Heart right ventricle (tissue), 16 donors: ENCODE data around the gene FHOD3. TPM values are rescaled to one million over a fixed set of nuclear protein-coding genes. Genes with fewer than 3 reads are reported as not detected.
A peak's percentile ranks its signal among the peaks of the same experiment; 100 is the strongest.

Experiments
- ATAC-seq, 8 donors: fragments of 200-7000 bp; cut with Tn5 transposase; one replicate each; pipeline ENCODE4 v1.9.1; 2020; ENCODE audit warnings: mild to moderate bottlenecking in 8 of 8, moderate library complexity in 8 of 8, moderate number of reproducible peaks in 1 of 8
- DNase-seq, 2 donors: peaks; one replicate each; pipeline ENCODE4 v3.0.0-alpha.2; 2020
- H3K27ac ChIP-seq, 10 donors: fragments of 200-600 bp; sonication (generic) in 2 of 10; one replicate each; pipeline versions ENCODE4 v1.5.0 to v1.8.0; 2020 to 2022; ENCODE audit warnings: mild to moderate bottlenecking in 3 of 10
- H3K27me3 ChIP-seq, 7 donors: fragments of 200-600 bp; one replicate each; pipeline ENCODE4 v1.8.0; 2021 to 2022; ENCODE audit warnings: mild to moderate bottlenecking in 2 of 7
- H3K36me3 ChIP-seq, 9 donors: fragments of 200-600 bp; sonication (generic) in 1 of 9; one replicate each; pipeline versions ENCODE4 v1.5.0 to v1.8.0; 2020 to 2022; ENCODE audit warnings: mild to moderate bottlenecking in 2 of 9
- H3K4me1 ChIP-seq, 9 donors: fragments of 200-600 bp; sonication (generic) in 1 of 9; one replicate each; pipeline versions ENCODE4 v1.5.0 to v1.8.0; 2020 to 2022; ENCODE audit warnings: mild to moderate bottlenecking in 4 of 9
- H3K4me3 ChIP-seq, 10 donors: fragments of 200-600 bp; sonication (generic) in 2 of 10; one replicate each; pipeline versions ENCODE4 v1.5.0 to v1.8.0; 2020 to 2022; ENCODE audit warnings: mild to moderate bottlenecking in 7 of 10, moderate library complexity in 2 of 10
- H3K9me3 ChIP-seq, 11 donors: fragments of 200-600 bp in 10 of 11; sonication (generic) in 2 of 11; one replicate each; pipeline versions ENCODE4 v1.5.0 to v1.8.0; 2013 to 2022; ENCODE audit warnings: mild to moderate bottlenecking in 2 of 11, control low read depth in 1 of 11, moderate library complexity in 1 of 11
- CTCF ChIP-seq, 9 donors: fragments of 200-600 bp; sonication (generic) in 2 of 9; IDR thresholded peaks; one replicate each; pipeline versions ENCODE4 v1.5.0 to v1.8.0; 2021 to 2022; ENCODE audit warnings: antibody characterized with exemption in 9 of 9, mild to moderate bottlenecking in 5 of 9, moderate library complexity in 1 of 9
- WGBS, 2 donors: extraction: QIAGEN DNeasy Blood & Tissue Kit; methylation state at CpG; one replicate each; pipeline ENCODE4 v1.1.7; 2013; ENCODE audit warnings: inconsistent platforms in 1 of 2; 5-methylcytosine and 5-hydroxymethylcytosine counted together
- intact Hi-C, 10 donors: fragments of 100-400 bp; cut with DNase I; formaldehyde crosslinking; loops; one replicate each; pipeline versions ENCODE4 v1.11.1 to v1.14.2; 2022
- polyA plus RNA-seq, 2 donors: library from polyadenylated mRNA; stranded (reverse); fragments of 200-250 nt; gene quantifications; one replicate each; pipeline ENCODE4 v1.2.3, GENCODE V29; 2013
- total RNA-seq, 10 donors: library from RNA; stranded (reverse); fragmentation: NEBNext Ultra II Directional in 3 of 10; extraction: Animal tissue kit (Norgen Biotek cat#: 25700) in 3 of 10; gene quantifications; one replicate each; pipeline versions ENCODE4 v1.2.1 to v1.2.4, GENCODE V29; 2021 to 2023
- donor health status: Arrhythmogenic right ventricular cardiomyopathy.
- donor health status: ischemic (EF 13 %, LVEDD 7.1; RV severe dilation, severe dysfunction).
- donor health status: healthy with polysubstance abuse.
- donor health status: DM: no; HTN: yes; CAD: no.
- donor health status: DM: no; HTN: no; CAD: no.
- donor health status: ischemic (EF 25% LVEDD 6.9; RV normal size, moderate dysfunction).
- donor health status: ischemic (EF 25% LVEDD 5.7; RV mildly dilated, moderate dysfunction).
- donor health status: healthy.
- donor health status: DM: yes; HTN: yes; CAD: no.
- donor health status: Ischemic cardiomyopathy.
- donor health status: ischemic (EF 35%, LVEDD 5.7; RV mildly dilated, moderate dysfunction).
- donor health status: nonischemic (EF 11% LVEDD 7.7; RV severe dilation, severe dysfunction).
- donor health status: DM: yes; HTN: yes; CAD: no.
- donor health status: PGD.
- donor health status: ischemic (EF 29% LVEDD 5.4; RV normal size, mild dysfunction).
- donor health status: nonischemic (EF 23%, LVEDD 6.1; RV moderate dilation, normal function).

The FHOD3 gene
- total and polyA plus RNA-seq, 12 donors = 81.8 to 484 (median 356) TPM

DNA sequence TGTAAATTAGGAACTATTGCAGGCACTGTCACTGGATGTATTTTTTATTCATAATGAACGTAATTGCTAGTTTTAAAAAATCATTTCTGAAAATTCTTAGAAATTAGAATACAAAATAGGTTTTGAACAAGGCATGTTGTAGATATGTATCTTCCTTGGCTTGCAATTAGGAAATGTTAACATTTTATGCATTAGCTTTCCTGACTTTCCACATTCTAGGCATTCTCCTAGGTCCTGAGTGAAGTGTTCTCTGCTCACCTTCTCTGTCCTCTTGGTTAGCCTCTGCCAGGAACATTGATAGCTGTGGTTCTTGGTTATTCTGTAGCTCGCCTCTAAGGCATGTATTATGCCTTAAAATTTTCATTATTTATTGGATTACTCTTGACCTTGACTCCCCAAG is 130.3 kb downstream of the FHOD3 start:
- no peak for DNase-seq
- Histone ChIP-seq H3K27ac (peak overlapping the region in 3 of 10 donors; percentile 61 to 75 (median 69)), H3K36me3 (no peaks in the 10 kb centered on the region), H3K4me1 (peaks cover 0 to 63% (median 12%) of the 10 kb centered on the region in 9 donors), H3K4me3 (no peak overlapping the region), H3K9me3 (no peaks in the 10 kb centered on the region), H3K27me3 (no peaks in the 10 kb centered on the region)
- no peak for TF ChIP-seq CTCF (IDR thresholded peaks at IDR 0.05)
- no peak for ATAC-seq
- 68 to 88% methylated on average over 2 of the region's 2 CpGs for WGBS, 2 donors
- intact Hi-C loops = no loop called here

DNA sequence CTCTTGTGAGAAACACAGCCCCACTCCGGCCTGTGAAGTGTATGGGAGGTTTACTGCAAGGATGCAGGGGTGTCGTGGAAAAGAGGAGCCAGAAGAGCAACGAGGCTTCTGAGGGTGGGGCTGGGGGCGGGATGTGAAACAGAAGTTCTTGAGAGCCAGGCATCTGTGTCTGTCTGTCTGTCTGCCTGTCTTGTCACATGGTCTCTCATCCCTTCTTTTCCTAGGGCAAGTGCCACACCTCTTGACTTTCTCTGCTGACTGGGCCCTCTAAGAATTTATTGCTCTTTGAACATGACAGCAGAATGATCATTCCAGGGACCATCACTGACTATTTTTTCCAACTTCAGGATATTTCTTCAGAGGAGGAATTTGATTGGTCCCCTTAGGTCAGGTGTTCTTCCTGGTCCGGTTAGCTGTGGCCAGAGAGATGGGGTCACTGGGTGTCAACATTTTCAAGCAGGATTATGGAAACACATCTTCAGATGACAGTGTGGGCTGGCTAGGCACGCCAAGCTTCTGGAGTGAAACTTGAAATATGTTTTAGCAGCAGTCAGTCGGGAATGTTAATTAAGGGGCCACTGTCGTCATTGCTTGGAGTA is 131.0 kb downstream of the FHOD3 start:
- Histone ChIP-seq H3K4me1 (peaks cover 0 to 58% (median 12%) of the 10 kb centered on the region in 9 donors), H3K9me3 (no peaks in the 10 kb centered on the region), H3K4me3 (no peak overlapping the region), H3K27ac (peak overlapping the region in 5 of 10 donors; percentile 28 to 75 (median 61)), H3K36me3 (no peaks in the 10 kb centered on the region), H3K27me3 (no peaks in the 10 kb centered on the region)
- 52 to 58% methylated on average over 8 of the region's 8 CpGs for WGBS, 2 donors
- ATAC-seq (peak in 4 of 8 donors; percentile 14 to 45 (median 35)), DNase-seq (no peak)
- intact Hi-C loops = no loop called here
- TF ChIP-seq CTCF (IDR thresholded peaks at IDR 0.05) = no peak

DNA sequence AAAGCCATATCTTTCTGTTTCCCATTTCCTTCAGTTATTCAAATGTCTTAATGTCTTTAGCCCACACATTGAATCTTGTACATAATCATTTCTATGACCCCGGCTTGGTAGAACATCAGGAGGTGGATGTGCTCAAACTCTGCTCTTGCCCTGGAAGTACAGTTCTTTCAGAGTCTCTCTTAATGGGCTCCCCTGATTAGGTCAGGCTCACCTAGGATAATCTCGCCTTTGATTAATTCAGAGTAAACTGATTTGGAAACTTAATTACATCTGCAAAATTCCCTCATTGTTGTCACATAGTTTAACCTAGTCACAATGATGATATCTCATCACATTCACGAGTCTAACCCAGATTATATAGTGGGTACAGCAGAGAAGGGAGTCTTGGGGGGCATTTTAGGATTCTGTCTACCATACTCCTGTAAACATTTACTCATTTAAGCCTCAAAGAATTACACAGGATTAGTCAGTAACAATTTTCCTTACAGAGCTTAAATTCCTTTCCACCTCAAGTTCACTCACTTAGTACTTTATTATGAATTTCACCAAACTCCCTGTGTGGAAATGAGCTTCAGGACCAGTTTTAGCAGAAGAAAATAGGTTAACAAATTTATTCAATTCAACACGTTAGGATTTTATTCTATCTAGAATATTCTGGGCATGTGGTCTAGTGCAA is 135.5 kb downstream of the FHOD3 start:
- Histone ChIP-seq H3K4me3 (no peak overlapping the region), H3K36me3 (no peaks in the 10 kb centered on the region), H3K4me1 (peaks cover 0 to 50% (median 16%) of the 10 kb centered on the region in 9 donors), H3K9me3 (no peaks in the 10 kb centered on the region), H3K27me3 (no peaks in the 10 kb centered on the region), H3K27ac (no peak overlapping the region)
- no peak for DNase-seq
- intact Hi-C loops = no loop called here
- 68 to 72% methylated on average over 4 of the region's 4 CpGs for WGBS, 2 donors
- TF ChIP-seq CTCF (IDR thresholded peaks at IDR 0.05) = no peak
- ATAC-seq = no peak

GRCh38 chr18:36436387-36436786 is 138.9 kb downstream of the FHOD3 start:
- H3K4me3 ChIP-seq = no peak overlapping the region
- no peaks in the 10 kb centered on the region for H3K36me3 ChIP-seq
- H3K27me3 ChIP-seq = no peaks in the 10 kb centered on the region
- ATAC-seq (no peak), DNase-seq (no peak)
- TF ChIP-seq CTCF (IDR thresholded peaks at IDR 0.05) = no peak
- H3K4me1 ChIP-seq = peaks cover 3 to 54% (median 32%) of the 10 kb centered on the region in 9 donors
- WGBS, 2 donors = 82% methylated on average over 5 of the region's 5 CpGs
- H3K9me3 ChIP-seq = no peaks in the 10 kb centered on the region
- H3K27ac ChIP-seq = peak overlapping the region in 1 of 10 donors; percentile 15
- intact Hi-C loops = no loop called here
